Endothelial cell (in vitro differentiated cells): Measurements from ENCODE around the gene DPT. TPM values are rescaled to one million over a fixed set of nuclear protein-coding genes. Genes with fewer than 3 reads are reported as not detected.

Experiments
- DNase-seq: peaks from one replicate; pipeline ENCODE4 v3.0.0; 2021; ENCODE audit warnings: low spot score
- H3K27ac Mint-ChIP-seq: one replicate; pipeline ENCODE4 v1.8.0; 2021; ENCODE audit warnings: mixed read lengths, inconsistent platforms; ENCODE audit not compliant: unreplicated experiment
- H3K27me3 Mint-ChIP-seq: one replicate; pipeline ENCODE4 v1.8.0; 2021; ENCODE audit warnings: mild to moderate bottlenecking, moderate library complexity, mixed read lengths, inconsistent platforms; ENCODE audit not compliant: unreplicated experiment
- H3K36me3 Mint-ChIP-seq: one replicate; pipeline ENCODE4 v1.8.0; 2021; ENCODE audit warnings: mild to moderate bottlenecking, low read depth, mixed read lengths, inconsistent platforms; ENCODE audit not compliant: unreplicated experiment
- H3K4me1 Mint-ChIP-seq: one replicate; pipeline ENCODE4 v1.8.0; 2021; ENCODE audit warnings: mild to moderate bottlenecking, mixed read lengths, inconsistent platforms; ENCODE audit not compliant: unreplicated experiment
- H3K4me3 Mint-ChIP-seq: one replicate; pipeline ENCODE4 v1.8.0; 2021; ENCODE audit warnings: mild to moderate bottlenecking, mixed read lengths, inconsistent platforms; ENCODE audit not compliant: unreplicated experiment
- H3K9me3 Mint-ChIP-seq: one replicate; pipeline ENCODE4 v1.8.0; 2021; ENCODE audit warnings: mixed read lengths, inconsistent platforms; ENCODE audit not compliant: unreplicated experiment
- total RNA-seq: library from RNA; stranded (reverse); fragmentation: NEBNext Ultra II Directional; extraction: Animal tissue kit (Norgen Biotek cat#: 25700); gene quantifications from one replicate; pipeline ENCODE4 v1.2.1, GENCODE V29; 2021; ENCODE audit not compliant: unreplicated experiment
- TF ChIP-seq, protein P1 (sequence below): fragments of 200-600 bp; sonication (generic); IDR thresholded peaks from one replicate; pipeline ENCODE4 v1.5.0; 2021; ENCODE audit warnings: antibody characterized with exemption; ENCODE audit not compliant: unreplicated experiment

Gene DPT
- total RNA-seq, 1 donor from 2014 or later, result not detected

DNA sequence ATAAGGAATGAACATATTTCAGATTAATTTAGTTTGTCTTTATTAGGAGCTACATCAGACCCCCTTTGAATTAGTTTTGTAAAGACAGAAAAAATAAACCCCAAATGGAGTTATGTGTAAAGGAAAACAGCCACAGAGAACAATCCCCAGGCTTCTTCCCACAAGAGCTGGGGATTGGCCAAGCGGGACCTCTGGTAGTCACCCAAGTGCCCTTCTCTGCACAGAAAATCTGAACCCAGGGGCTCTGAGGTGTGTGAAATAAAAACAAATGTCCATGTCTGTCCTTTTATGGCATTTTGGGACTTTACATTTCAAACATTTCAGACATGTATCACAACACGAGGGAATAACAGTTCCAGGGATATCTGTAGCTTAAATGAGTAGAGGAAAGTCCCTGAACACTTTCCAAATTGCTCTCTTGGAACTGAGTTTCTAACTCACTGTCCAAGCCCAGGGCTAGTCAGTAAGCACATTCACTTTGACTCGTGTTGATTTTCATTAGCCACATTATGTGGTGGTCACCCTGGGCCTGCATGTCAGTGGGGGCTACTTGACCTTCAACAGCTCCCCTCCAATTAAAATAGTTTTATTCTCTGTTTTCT lies 22.5 kb downstream of the DPT start:
- TF ChIP-seq, protein P1, sequence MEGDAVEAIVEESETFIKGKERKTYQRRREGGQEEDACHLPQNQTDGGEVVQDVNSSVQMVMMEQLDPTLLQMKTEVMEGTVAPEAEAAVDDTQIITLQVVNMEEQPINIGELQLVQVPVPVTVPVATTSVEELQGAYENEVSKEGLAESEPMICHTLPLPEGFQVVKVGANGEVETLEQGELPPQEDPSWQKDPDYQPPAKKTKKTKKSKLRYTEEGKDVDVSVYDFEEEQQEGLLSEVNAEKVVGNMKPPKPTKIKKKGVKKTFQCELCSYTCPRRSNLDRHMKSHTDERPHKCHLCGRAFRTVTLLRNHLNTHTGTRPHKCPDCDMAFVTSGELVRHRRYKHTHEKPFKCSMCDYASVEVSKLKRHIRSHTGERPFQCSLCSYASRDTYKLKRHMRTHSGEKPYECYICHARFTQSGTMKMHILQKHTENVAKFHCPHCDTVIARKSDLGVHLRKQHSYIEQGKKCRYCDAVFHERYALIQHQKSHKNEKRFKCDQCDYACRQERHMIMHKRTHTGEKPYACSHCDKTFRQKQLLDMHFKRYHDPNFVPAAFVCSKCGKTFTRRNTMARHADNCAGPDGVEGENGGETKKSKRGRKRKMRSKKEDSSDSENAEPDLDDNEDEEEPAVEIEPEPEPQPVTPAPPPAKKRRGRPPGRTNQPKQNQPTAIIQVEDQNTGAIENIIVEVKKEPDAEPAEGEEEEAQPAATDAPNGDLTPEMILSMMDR, result no peak
- Mint-ChIP-seq H3K4me1 (no peaks in the 10 kb centered on the region), H3K9me3 (no peaks in the 10 kb centered on the region), H3K27me3 (no peaks in the 10 kb centered on the region), H3K27ac (no peak overlapping the region), H3K4me3 (no peak overlapping the region), H3K36me3 (no peaks in the 10 kb centered on the region)
- DNase-seq, result no peak

DNA sequence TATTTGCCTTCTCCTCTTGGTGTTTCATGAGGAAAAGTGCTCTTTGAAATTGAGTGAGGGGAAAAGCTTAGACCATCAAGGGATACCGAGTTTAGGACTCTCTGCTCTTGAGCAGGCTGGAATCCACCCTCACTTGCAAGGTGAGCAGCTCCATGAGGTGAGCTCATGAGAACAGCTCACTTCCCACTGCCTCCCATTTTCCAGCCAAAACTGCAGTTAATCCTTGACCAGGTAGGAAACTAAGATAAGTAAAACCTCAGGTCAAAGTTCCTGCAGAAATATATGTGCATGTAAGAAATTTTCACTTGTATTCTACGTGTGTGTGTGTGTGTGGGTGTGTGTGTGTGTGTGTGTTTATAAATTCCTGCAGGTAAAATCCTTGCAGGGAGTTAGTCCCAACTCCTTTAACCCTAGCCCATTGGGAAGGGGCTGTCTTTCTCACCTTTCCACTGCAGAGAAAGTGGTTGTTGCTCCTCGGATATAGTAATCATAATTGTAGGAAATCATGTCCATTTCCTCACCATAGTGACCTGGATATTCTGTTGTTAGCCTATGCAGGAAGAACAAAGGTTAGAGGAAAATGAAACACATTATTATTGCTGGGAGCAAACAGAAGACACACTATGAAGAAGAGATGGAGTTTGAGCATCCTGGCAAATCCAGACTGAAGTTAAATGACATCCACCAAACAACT lies 28.3 kb downstream of the DPT start:
- no peak for DNase-seq
- no peaks in the 10 kb centered on the region for H3K36me3 Mint-ChIP-seq
- no peaks in the 10 kb centered on the region for H3K27me3 Mint-ChIP-seq
- no peak overlapping the region for H3K4me3 Mint-ChIP-seq
- TF ChIP-seq, protein P1, result no peak
- peaks cover 5% of the 10 kb centered on the region for H3K4me1 Mint-ChIP-seq
- no peaks in the 10 kb centered on the region for H3K9me3 Mint-ChIP-seq
- no peak overlapping the region for H3K27ac Mint-ChIP-seq

DNA sequence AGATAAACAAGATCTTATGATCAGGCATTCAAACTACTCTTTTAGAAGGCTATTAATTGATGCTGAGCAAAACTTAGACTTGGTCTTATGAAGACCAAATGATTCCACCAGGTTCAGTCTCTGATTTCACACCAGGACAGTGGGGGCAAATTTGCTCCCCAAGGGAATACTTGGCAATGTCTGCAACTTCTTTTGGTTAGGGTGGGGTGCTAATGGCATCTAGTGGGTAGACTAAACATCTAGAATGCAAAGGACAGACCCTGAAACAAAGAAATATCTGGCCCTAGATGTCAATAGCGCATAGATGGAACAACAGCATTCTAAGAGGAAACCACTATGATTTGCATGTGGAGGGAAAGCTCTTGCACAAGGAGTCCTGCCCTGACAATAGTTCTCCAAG lies 30.6 kb downstream of the DPT start:
- H3K27ac Mint-ChIP-seq, result no peak overlapping the region
- H3K27me3 Mint-ChIP-seq, result peaks cover 2% of the 10 kb centered on the region
- no peaks in the 10 kb centered on the region for H3K36me3 Mint-ChIP-seq
- H3K4me1 Mint-ChIP-seq, result peaks cover 5% of the 10 kb centered on the region
- no peak for DNase-seq
- no peaks in the 10 kb centered on the region for H3K9me3 Mint-ChIP-seq
- no peak overlapping the region for H3K4me3 Mint-ChIP-seq
- TF ChIP-seq, protein P1, result no peak

DNA sequence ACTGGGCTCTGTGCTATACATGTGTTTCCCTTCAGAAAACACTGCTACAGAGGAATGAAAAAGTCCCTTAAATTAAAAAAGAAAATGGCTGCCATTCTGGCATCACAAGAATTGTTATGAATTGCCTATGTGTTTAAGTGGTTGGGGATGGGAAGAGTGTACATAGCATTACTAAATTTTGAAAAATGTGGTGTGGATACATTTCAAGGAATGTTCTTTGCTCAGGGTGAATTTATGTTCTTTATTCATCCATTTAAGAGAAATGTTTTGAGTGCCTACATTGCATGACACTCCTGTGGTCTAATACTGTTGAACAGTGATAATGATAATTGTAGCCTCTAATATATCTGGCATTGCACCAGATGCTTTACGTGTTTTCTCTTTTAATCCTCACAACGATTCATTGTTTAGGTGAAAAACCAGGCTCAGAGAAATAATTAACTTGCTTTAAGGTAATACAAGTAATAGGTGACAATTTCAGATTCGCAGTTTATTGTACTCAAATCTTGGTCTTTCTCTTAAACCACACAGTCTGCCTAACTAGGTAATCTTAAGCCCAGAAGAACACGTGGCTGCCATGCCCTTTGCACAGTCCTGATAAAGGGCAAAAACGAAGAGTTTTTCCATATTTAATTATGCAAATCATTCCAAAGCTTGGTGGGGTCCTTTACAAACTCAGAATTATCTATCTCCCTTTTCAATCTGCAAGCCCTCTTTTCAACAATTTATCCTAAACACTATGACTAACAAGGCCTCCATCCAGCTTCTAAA lies 31.5 kb downstream of the DPT start:
- peaks cover 5% of the 10 kb centered on the region for H3K4me1 Mint-ChIP-seq
- H3K4me3 Mint-ChIP-seq, result no peak overlapping the region
- TF ChIP-seq, protein P1, result no peak
- peaks cover 2% of the 10 kb centered on the region for H3K27me3 Mint-ChIP-seq
- no peak for DNase-seq
- no peaks in the 10 kb centered on the region for H3K36me3 Mint-ChIP-seq
- H3K27ac Mint-ChIP-seq, result no peak overlapping the region
- H3K9me3 Mint-ChIP-seq, result no peaks in the 10 kb centered on the region
